SIG-M5 treated with dmso at 0.1 percent for 504 hours (cell line): ENCODE measurements around the gene ACSF2.

Experiments
- DNase-seq: peaks from one replicate; lab custom pipeline; 2025; ENCODE audit not compliant: unreplicated experiment; lab: John Stamatoyannopoulos, UW

Gene ACSF2

GRCh38 chr17:50521514-50521913 is 95.5 kb downstream of the ACSF2 start:
- no peak for DNase-seq

GRCh38 chr17:50522766-50523165 is 96.7 kb downstream of the ACSF2 start:
- no peak for DNase-seq

- no peak for DNase-seq
Observed at GRCh38 chr17:50523208-50523607, 97.2 kb downstream of the ACSF2 start.
